A549 treated with CORT108297 at 1 μM for 4 hours (cell line): Measurements from ENCODE around the gene OBP2B. TPM values are rescaled to one million over a fixed set of nuclear protein-coding genes. Genes with fewer than 3 reads are reported as not detected.

Source experiments
- total RNA-seq: library from RNA; stranded (reverse); fragments of 200-300 nt; extraction: Qiagen RNA extraction; gene quantifications from 5 replicates; pipeline ENCODE4 v1.2.3, GENCODE V29; 2022

Gene OBP2B, protein sequence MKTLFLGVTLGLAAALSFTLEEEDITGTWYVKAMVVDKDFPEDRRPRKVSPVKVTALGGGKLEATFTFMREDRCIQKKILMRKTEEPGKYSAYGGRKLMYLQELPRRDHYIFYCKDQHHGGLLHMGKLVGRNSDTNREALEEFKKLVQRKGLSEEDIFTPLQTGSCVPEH
- total RNA-seq: not detected in 5 replicates

DNA sequence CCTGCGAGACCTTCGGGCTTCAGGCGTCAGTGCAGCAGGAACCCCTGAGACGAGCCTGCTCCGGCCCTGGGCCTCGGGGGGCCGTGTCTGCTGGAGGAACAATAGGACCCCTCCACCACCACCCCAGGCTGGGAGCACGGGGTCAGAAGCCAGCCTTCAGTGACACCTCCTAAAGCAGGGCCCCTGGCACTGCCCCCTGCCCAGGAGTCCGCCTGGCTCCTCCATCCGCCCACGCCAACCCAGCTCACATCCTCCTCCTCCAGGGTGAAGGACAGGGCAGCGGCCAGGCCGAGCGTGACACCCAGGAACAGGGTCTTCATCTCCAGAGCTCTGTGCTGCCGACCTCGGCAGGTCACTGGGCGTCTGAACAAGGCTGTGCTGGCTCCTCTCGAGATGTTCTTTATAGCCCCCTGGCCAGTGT, at the start of gene OBP2B:
OBP2B (minus strand) TSS at position 371 of the 421 bp plus-strand sequence; CDS start at position 320, 51 bp downstream.

DNA sequence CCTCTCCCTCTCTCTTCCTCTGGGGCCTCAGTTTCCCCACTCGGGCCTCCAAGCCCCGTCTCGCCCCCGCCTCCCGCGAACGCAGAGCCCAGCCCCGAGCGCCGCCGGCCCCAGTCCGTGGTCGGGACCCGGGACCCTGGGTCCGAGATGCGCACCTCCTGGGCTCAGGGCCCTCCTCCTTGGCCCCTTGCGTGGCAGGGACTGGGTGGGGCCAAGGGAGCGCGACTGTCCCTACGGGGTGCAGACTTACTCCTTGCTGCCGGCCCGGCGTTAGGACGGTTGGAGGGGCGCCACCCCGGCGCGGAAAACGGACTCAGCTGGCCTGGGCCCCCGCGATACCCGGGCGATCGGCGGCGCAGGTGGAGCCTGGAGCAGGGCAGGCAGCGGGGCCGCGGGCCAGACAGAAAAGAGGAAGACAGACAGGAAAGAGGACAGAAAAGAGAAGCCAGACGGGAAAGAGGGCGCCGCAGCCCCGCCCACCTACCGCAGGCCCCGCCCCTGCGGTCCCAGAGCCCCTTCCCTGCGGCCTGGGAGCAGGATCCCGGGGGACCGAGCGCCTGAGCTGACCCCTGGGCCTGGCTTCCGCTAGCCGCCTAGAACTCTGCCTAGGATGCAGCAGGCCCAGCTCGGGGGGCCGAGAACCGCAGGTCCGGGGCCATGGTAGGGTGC, 45.4 kb downstream of the OBP2B start, which contains the start of gene GBGT1:
GBGT1 (minus strand) TSS at position 411 of the 669 bp plus-strand sequence. CDS start 1,502 bp downstream, outside the sequence.

Other genes with a start within 250 kb of the OBP2B start
- gene GFI1B, start 230.6 kb downstream of the OBP2B start, total RNA-seq: 0.03 to 0.14 TPM (median 0.12 TPM) in 3 of 5 replicates, not detected in the others
- 56.9 to 72.3 TPM (median 67.6 TPM) in 5 replicates for gene GTF3C5, start 178.3 kb downstream of the OBP2B start, total RNA-seq
- 0.50 to 0.75 TPM (median 0.65 TPM) in 5 replicates for gene CEL, start 147.3 kb downstream of the OBP2B start, total RNA-seq
- gene RALGDS, start 88.0 kb downstream of the OBP2B start, total RNA-seq: 18.7 to 29.5 TPM (median 28.0 TPM) in 5 replicates
- gene GBGT1, start 45.3 kb downstream of the OBP2B start, total RNA-seq: 1.3 to 3.0 TPM (median 2.6 TPM) in 5 replicates
- not detected in 5 replicates for gene ABO, start 66.0 kb upstream of the OBP2B start, total RNA-seq
- gene SURF6, start 126.9 kb upstream of the OBP2B start, total RNA-seq: 20.7 to 30.7 TPM (median 25.6 TPM) in 5 replicates
- 20.9 to 35.2 TPM (median 33.6 TPM) in 5 replicates for gene MED22, start 138.9 kb upstream of the OBP2B start, total RNA-seq
- 3,292 to 3,461 TPM (median 3,420 TPM) in 5 replicates for gene RPL7A, start 139.0 kb upstream of the OBP2B start, total RNA-seq
- 36.2 to 49.0 TPM (median 43.1 TPM) in 5 replicates for gene SURF1, start 147.2 kb upstream of the OBP2B start, total RNA-seq
- 44.5 to 60.0 TPM (median 47.0 TPM) in 5 replicates for gene SURF2, start 147.3 kb upstream of the OBP2B start, total RNA-seq
- gene SURF4, start 166.8 kb upstream of the OBP2B start, total RNA-seq: 175 to 207 TPM (median 199 TPM) in 5 replicates
- gene STKLD1, start 167.1 kb upstream of the OBP2B start, total RNA-seq: 0.71 to 1.3 TPM (median 0.96 TPM) in 5 replicates
- gene REXO4, start 208.8 kb upstream of the OBP2B start, total RNA-seq: 34.5 to 39.9 TPM (median 37.4 TPM) in 5 replicates
- gene ADAMTS13, start 213.1 kb upstream of the OBP2B start, total RNA-seq: 0.36 to 0.78 TPM (median 0.76 TPM) in 5 replicates